Thoracic aorta (tissue), 2 donors: ENCODE measurements around the gene DNAH7. TPM values are rescaled to one million over a fixed set of nuclear protein-coding genes. Genes with fewer than 3 reads are reported as not detected.

Source experiments
- ATAC-seq: fragments of 150-250 bp; one replicate; pipeline ENCODE4 v1.8.0; 2017; ENCODE audit warnings: low read depth; ENCODE audit not compliant: insufficient number of reproducible peaks, low FRiP score
- DNase-seq: peaks from one replicate; pipeline ENCODE4 v3.0.0-alpha.2; 2020; ENCODE audit warnings: low spot score
- H3K27ac ChIP-seq, 2 donors: fragments of 200-600 bp; sonication (generic); 1 replicate in 1 of 2; 2 replicates in 1 of 2; pipeline ENCODE4 v1.5.1; 2016; ENCODE audit warnings: mild to moderate bottlenecking in 2 of 2, moderate library complexity in 2 of 2
- H3K27me3 ChIP-seq: fragments of 200-600 bp; sonication (generic); replicated peaks from 2 replicates; pipeline ENCODE4 v1.6.0; 2016; ENCODE audit warnings: mild to moderate bottlenecking; ENCODE audit not compliant: insufficient read depth
- H3K36me3 ChIP-seq: fragments of 200-600 bp; sonication (generic); one replicate; pipeline ENCODE4 v1.5.1; 2016
- H3K4me1 ChIP-seq, 2 donors: fragments of 200-600 bp; sonication (generic); 1 replicate in 1 of 2; 2 replicates in 1 of 2; pipeline versions ENCODE4 v1.5.1 to v1.6.0; 2016; ENCODE audit warnings: low read depth in 2 of 2, mild to moderate bottlenecking in 1 of 2; ENCODE audit not compliant: control insufficient read depth in 1 of 2
- H3K4me3 ChIP-seq: fragments of 200-600 bp; sonication (generic); 2 replicates; pipeline ENCODE4 v1.5.1; 2016; ENCODE audit warnings: mild to moderate bottlenecking
- H3K9me3 ChIP-seq: fragments of 200-600 bp; sonication (generic); 2 replicates; pipeline ENCODE4 v1.5.1; 2016
- CTCF ChIP-seq: fragments of 200-600 bp; sonication (generic); IDR thresholded peaks from one replicate; pipeline ENCODE4 v1.5.1; 2019; ENCODE audit warnings: antibody characterized with exemption
- total RNA-seq, 2 donors: library from RNA; depleted of rRNA; stranded (reverse); fragments of >200 nt; gene quantifications; one replicate each; pipeline versions ENCODE4 v1.1.0 to v1.2.3, GENCODE V29; 2016

Gene DNAH7
- total RNA-seq, 2 donors from 2014 or later, result 0.68 to 2.0 TPM

DNA sequence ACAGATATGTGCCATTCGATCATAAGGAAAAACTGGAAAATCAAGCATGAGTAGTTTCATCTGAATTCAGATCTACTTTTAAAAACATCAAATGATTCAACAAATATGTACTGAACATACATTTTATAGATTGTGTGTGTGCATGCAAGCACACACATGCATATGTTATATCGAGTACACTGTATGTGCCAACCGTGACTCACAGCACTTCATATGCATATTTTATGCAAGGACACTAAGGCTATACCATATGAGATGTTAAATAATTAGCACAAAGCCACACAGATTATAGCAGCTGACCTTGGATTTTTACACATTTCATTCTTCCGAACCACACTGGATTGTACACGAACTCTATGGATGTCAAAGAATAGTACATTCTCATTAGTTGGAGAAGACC lies 161.2 kb downstream of the DNAH7 start:
- no peak for TF ChIP-seq CTCF
- no peak for DNase-seq
- Histone ChIP-seq H3K4me3 (no peak overlapping the region), H3K36me3 (no peaks in the 10 kb centered on the region), H3K9me3 (no peaks in the 10 kb centered on the region), H3K4me1 (no peaks in the 10 kb centered on the region), H3K27ac (no peak overlapping the region), H3K27me3 (no peaks in the 10 kb centered on the region)
- ATAC-seq, result no peak

DNA sequence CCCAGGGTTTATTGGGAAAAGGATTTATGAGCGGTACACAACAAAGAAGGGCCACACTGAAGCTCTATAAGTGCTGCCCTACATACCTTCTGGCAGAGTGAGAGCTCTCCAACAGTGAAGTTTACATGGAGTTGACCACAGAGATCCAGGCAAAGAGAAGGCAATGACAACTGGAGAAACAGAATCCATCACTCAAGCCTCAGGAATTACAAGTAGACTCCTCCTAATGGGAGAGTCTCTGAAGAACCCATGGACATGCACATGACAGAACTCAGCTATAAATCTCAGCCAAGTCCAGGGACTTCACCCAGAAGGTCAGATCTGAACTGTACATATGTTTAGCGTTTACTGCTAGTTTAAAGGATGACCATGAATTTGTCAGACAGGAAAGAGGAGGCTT lies 164.7 kb downstream of the DNAH7 start:
- ATAC-seq (no peak), DNase-seq (no peak)
- Histone ChIP-seq H3K27me3 (no peaks in the 10 kb centered on the region), H3K27ac (no peak overlapping the region), H3K4me1 (no peaks in the 10 kb centered on the region), H3K36me3 (no peaks in the 10 kb centered on the region), H3K9me3 (no peaks in the 10 kb centered on the region), H3K4me3 (no peak overlapping the region)
- no peak for TF ChIP-seq CTCF

DNA sequence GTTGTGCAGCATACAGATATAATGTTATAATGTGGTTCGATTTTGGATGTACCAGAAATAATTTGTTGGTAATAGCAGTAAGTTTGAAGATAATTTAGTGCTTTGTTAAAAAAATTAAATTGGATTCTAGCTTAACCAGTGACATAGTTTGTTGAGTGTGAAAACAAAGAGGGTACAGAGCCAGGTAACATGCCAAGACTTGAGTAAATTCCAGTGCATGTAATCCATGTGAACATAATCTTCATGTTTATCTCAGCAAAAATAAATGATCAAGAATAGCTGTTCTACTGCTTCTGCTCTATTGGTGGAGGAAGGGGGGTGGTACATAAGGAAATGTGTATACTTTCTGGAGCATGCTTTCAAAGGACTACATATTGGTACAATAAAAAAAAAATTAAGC lies 165.8 kb downstream of the DNAH7 start:
- TF ChIP-seq CTCF, result no peak
- no peak for ATAC-seq
- H3K27me3 ChIP-seq, result no peaks in the 10 kb centered on the region
- DNase-seq, result no peak
- H3K4me3 ChIP-seq, result no peak overlapping the region
- H3K36me3 ChIP-seq, result no peaks in the 10 kb centered on the region
- no peak overlapping the region for H3K27ac ChIP-seq
- no peaks in the 10 kb centered on the region for H3K4me1 ChIP-seq
- no peaks in the 10 kb centered on the region for H3K9me3 ChIP-seq

GRCh38 chr2:195899226-195899625 lies 169.4 kb downstream of the DNAH7 start:
- no peaks in the 10 kb centered on the region for H3K36me3 ChIP-seq
- ATAC-seq (no peak), DNase-seq (no peak)
- no peak overlapping the region for H3K27ac ChIP-seq
- no peak for TF ChIP-seq CTCF
- H3K4me3 ChIP-seq, result no peak overlapping the region
- no peaks in the 10 kb centered on the region for H3K27me3 ChIP-seq
- H3K9me3 ChIP-seq, result no peaks in the 10 kb centered on the region
- H3K4me1 ChIP-seq, result no peaks in the 10 kb centered on the region

GRCh38 chr2:195898505-195899191 lies 170.0 kb downstream of the DNAH7 start:
- no peak overlapping the region for H3K4me3 ChIP-seq
- H3K36me3 ChIP-seq, result no peaks in the 10 kb centered on the region
- no peaks in the 10 kb centered on the region for H3K4me1 ChIP-seq
- no peaks in the 10 kb centered on the region for H3K27me3 ChIP-seq
- H3K27ac ChIP-seq, result no peak overlapping the region
- no peak for TF ChIP-seq CTCF
- no peak for DNase-seq
- no peaks in the 10 kb centered on the region for H3K9me3 ChIP-seq
- ATAC-seq, result no peak
